GM12892 (cell line): Measurements from ENCODE around the gene DOP1B.
A peak's percentile ranks its signal among the peaks of the same experiment; 100 is the strongest.

Source experiments
- DNase-seq: peaks from one replicate; pipeline ENCODE4 v3.0.0; 2011; ENCODE audit not compliant: insufficient read length
- FAIRE-seq: peaks from 2 replicates; lab custom pipeline; 2011; peaks lifted over from hg19 to GRCh38; lab: Jason Lieb, UNC
- POLR2A ChIP-seq: IDR thresholded peaks from 2 replicates; pipeline ENCODE4 v1.6.1; 2011; ENCODE audit warnings: low read depth, low read length, control low read depth
- POLR2AphosphoS5 ChIP-seq: IDR thresholded peaks from 2 replicates; pipeline ENCODE4 v1.6.1; 2011; ENCODE audit warnings: low read depth, low read length, control low read depth
- TAF1 ChIP-seq: IDR thresholded peaks from 2 replicates; pipeline ENCODE4 v1.6.1; 2011; ENCODE audit warnings: low read depth, mild to moderate bottlenecking, control low read depth, low read length, borderline replicate concordance

Gene DOP1B

GRCh38 chr21:36148886-36149285, 7.7 kb upstream of the DOP1B start:
- FAIRE-seq: no peak
- no peak for DNase-seq
- no peak for TF ChIP-seq TAF1
- no peak for TF ChIP-seq POLR2A
- TF ChIP-seq POLR2AphosphoS5: no peak

- FAIRE-seq: peak; percentile 72
- no peak for DNase-seq
- peak; percentile 27; the same call in 1 of the 2 replicates for TF ChIP-seq TAF1
- TF ChIP-seq POLR2AphosphoS5: peak; percentile 47; the same call in 1 of the 2 replicates
- TF ChIP-seq POLR2A: peak; percentile 62
Measured at GRCh38 chr21:36149788-36150711, 6.6 kb upstream of the DOP1B start.

- no peak for FAIRE-seq
- DNase-seq: no peak
- TF ChIP-seq POLR2A: no peak
- no peak for TF ChIP-seq TAF1
- TF ChIP-seq POLR2AphosphoS5: no peak
Measured at GRCh38 chr21:36155603-36156338, 853 bp upstream of the DOP1B start.

GRCh38 chr21:36156339-36156814, 247 bp upstream of the DOP1B start:
- TF ChIP-seq POLR2A: no peak
- TF ChIP-seq POLR2AphosphoS5: no peak
- no peak for TF ChIP-seq TAF1
- DNase-seq (peak; percentile 96), FAIRE-seq (peak; percentile 95)

- TF ChIP-seq POLR2AphosphoS5 (no peak), TAF1 (no peak), POLR2A (no peak)
- no peak for DNase-seq
- FAIRE-seq: no peak
Measured at GRCh38 chr21:36159356-36159921, 2.8 kb downstream of the DOP1B start.

- no peak for TF ChIP-seq TAF1
- no peak for TF ChIP-seq POLR2A
- no peak for TF ChIP-seq POLR2AphosphoS5
- no peak for DNase-seq
- no peak for FAIRE-seq
Measured at GRCh38 chr21:36160850-36161178, 4.2 kb downstream of the DOP1B start.

GRCh38 chr21:36162631-36163030, 6.0 kb downstream of the DOP1B start:
- FAIRE-seq: no peak
- DNase-seq: no peak
- TF ChIP-seq TAF1: no peak
- TF ChIP-seq POLR2AphosphoS5: no peak
- no peak for TF ChIP-seq POLR2A

GRCh38 chr21:36163750-36164741, 7.4 kb downstream of the DOP1B start:
- no peak for TF ChIP-seq POLR2AphosphoS5
- TF ChIP-seq POLR2A: no peak
- TF ChIP-seq TAF1: no peak
- DNase-seq (no peak), FAIRE-seq (no peak)

GRCh38 chr21:36165356-36165755, 8.7 kb downstream of the DOP1B start:
- TF ChIP-seq TAF1: no peak
- no peak for TF ChIP-seq POLR2AphosphoS5
- TF ChIP-seq POLR2A: no peak
- no peak for DNase-seq
- FAIRE-seq: no peak

- TF ChIP-seq TAF1 (no peak), POLR2AphosphoS5 (no peak), POLR2A (no peak)
- FAIRE-seq: no peak
- no peak for DNase-seq
Measured at GRCh38 chr21:36166705-36167104, 10.1 kb downstream of the DOP1B start.
